ENCODE measurements around the gene CCDC77.

- TF ChIP-seq POLR2AphosphoS5 (IDR thresholded peaks at IDR 0.05; ENCODE audit: borderline replicate concordance, low read depth, low read length), result no peak
- TF ChIP-seq EZH2 (IDR thresholded peaks at IDR 0.05), result no peak
Measured at GRCh38 chr12:461425-461824, 60.0 kb downstream of the CCDC77 start.
